OCI-LY7 (cell line): ENCODE results near the gene BAG5. TPM values are rescaled to one million over a fixed set of nuclear protein-coding genes. Genes with fewer than 3 reads are reported as not detected.
"Not testable (repeated sequence)": the region's sequence is repeated elsewhere in the genome, so short reads cannot be mapped to it uniquely, and the experiment has no call there.

ENCODE experiments used
- Bru-seq: library from RNA; stranded (reverse); fragments of 400-500 nt; gene quantifications from one replicate; lab custom pipeline; 2021; lab: Mats Ljungman, UMichigan
- BruChase-seq, 2 experiments: library from RNA; stranded (reverse); fragments of 400-500 nt; gene quantifications; one replicate each; lab custom pipeline; 2021; lab: Mats Ljungman, UMichigan
- BruUV-seq: library from RNA; stranded (reverse); fragments of 400-500 nt; replicated peaks from 2 replicates; lab custom pipeline; 2021; lab: Mats Ljungman, UMichigan
- CTCF ChIA-PET: fragments of 300-600 bp; sonication (Branson Sonifier 250); formaldehyde crosslinking; loops from one replicate; lab custom pipeline; 2022; ENCODE audit warnings: antibody characterized with exemption; ENCODE audit not compliant: unreplicated experiment; lab: Charles Lee
- POLR2A ChIA-PET: fragments of 300-600 bp; sonication (Branson Sonifier 250); formaldehyde crosslinking; loops from one replicate; lab custom pipeline; 2022; ENCODE audit warnings: antibody characterized with exemption; lab: Charles Lee
- DNase-seq: peaks from one replicate; pipeline ENCODE4 v3.0.0-alpha.2; 2015; ENCODE audit warnings: low spot score
- H2AFZ ChIP-seq: fragments of 200-600 bp; sonication (generic), shearing (Covaris generic); 2 replicates; pipeline ENCODE4 v1.6.1; 2014; ENCODE audit warnings: mild to moderate bottlenecking, antibody characterized with exemption, low read length, moderate library complexity
- H3K27ac ChIP-seq: fragments of 200-600 bp; sonication (generic); 2 replicates; pipeline ENCODE4 v1.5.1; 2014; ENCODE audit warnings: mixed run types, low read depth, mild to moderate bottlenecking, moderate library complexity, low read length, inconsistent platforms; ENCODE audit not compliant: poor library complexity, severe bottlenecking
- H3K36me3 ChIP-seq: fragments of 200-600 bp; sonication (generic); 2 replicates; pipeline ENCODE4 v1.6.1; 2014; ENCODE audit warnings: mild to moderate bottlenecking, antibody characterized with exemption, low read length, moderate library complexity, mixed read lengths; ENCODE audit not compliant: insufficient read depth
- H3K4me1 ChIP-seq: fragments of 200-600 bp; sonication (generic); 2 replicates; pipeline ENCODE4 v1.5.1; 2014; ENCODE audit warnings: mild to moderate bottlenecking, low read length; ENCODE audit not compliant: insufficient read depth, poor library complexity, severe bottlenecking
- H3K4me2 ChIP-seq: fragments of 200-600 bp; sonication (generic); 2 replicates; pipeline ENCODE4 v1.6.1; 2014; ENCODE audit warnings: mild to moderate bottlenecking, low read length
- H3K4me3 ChIP-seq: fragments of 200-600 bp; sonication (generic); 2 replicates; pipeline ENCODE4 v1.5.1; 2014; ENCODE audit warnings: mild to moderate bottlenecking, low read depth, low read length; ENCODE audit not compliant: poor library complexity, severe bottlenecking
- H3K79me2 ChIP-seq: fragments of 200-600 bp; sonication (generic); 2 replicates; pipeline ENCODE4 v1.6.1; 2016; ENCODE audit warnings: low read depth, mild to moderate bottlenecking, low read length, moderate library complexity, mixed read lengths; ENCODE audit not compliant: insufficient read depth
- H3K9me2 ChIP-seq: fragments of 200-600 bp; sonication (generic); 2 replicates; pipeline ENCODE4 v1.6.1; 2016; ENCODE audit warnings: mild to moderate bottlenecking, low read length, mixed read lengths; ENCODE audit not compliant: insufficient read depth
- H3K9me3 ChIP-seq: fragments of 200-600 bp; sonication (generic); 2 replicates; pipeline ENCODE4 v1.6.1; 2014; ENCODE audit warnings: mild to moderate bottlenecking, mixed run types, low read length, mixed read lengths
- H4K20me1 ChIP-seq: fragments of 200-600 bp; sonication (generic); 2 replicates; pipeline ENCODE4 v1.6.1; 2014; ENCODE audit warnings: mild to moderate bottlenecking, antibody characterized with exemption, low read length, moderate library complexity, mixed read lengths; ENCODE audit not compliant: insufficient read depth
- CTCF ChIP-seq: fragments of 200-600 bp; sonication (generic); conservative IDR thresholded peaks from 2 replicates; pipeline ENCODE4 v1.5.1; 2014; ENCODE audit warnings: mild to moderate bottlenecking, antibody characterized with exemption, low read length, moderate library complexity, mixed read lengths
- EZH2phosphoT487 ChIP-seq: fragments of 200-600 bp; sonication (generic); IDR thresholded peaks from 2 replicates; pipeline ENCODE4 v1.6.1; 2018; ENCODE audit warnings: low read depth, borderline replicate concordance, mild to moderate bottlenecking, mixed run types, antibody characterized with exemption, low read length, moderate library complexity, mixed read lengths
- intact Hi-C: fragments of 100-400 bp; cut with micrococcal nuclease; formaldehyde crosslinking; loops from one replicate; pipeline ENCODE4 v1.10.0; 2022; ENCODE audit not compliant: unreplicated experiment
- long read RNA-seq: library from polyadenylated mRNA; stranded (forward); transcript quantifications from one replicate; pipeline ENCODE4 v2.0.0, GENCODE V29; 2022
- total RNA-seq, 2 experiments: library from RNA; depleted of rRNA in 1 of 2; stranded (reverse); fragments of >200 nt in 1 of 2; shearing (Covaris generic) in 1 of 2; gene quantifications; 2 replicates each; pipeline ENCODE4 v1.2.3, GENCODE V29; 2014 to 2022

Gene BAG5
- 26.1 and 29.2 TPM in 2 replicates for total RNA-seq (2014; rRNA removed; shearing (Covaris generic))
- total RNA-seq (2022), result 36.3 and 38.7 TPM in 2 replicates
- percentile 94 among the genes with signal in this experiment for Bru-seq, nascent RNA
- percentile 95 among the genes with signal in this experiment for BruChase-seq, experiment 1, labeled RNA remaining after a 6-hour chase
- BruChase-seq, experiment 2, labeled RNA remaining after a 2-hour chase, result percentile 100 among the genes with signal in this experiment
- long read RNA-seq, full-length matches to known transcripts, result 29 of 41 reads
- long read RNA-seq, partial matches to known transcripts, result 0 of 41 reads
- long read RNA-seq, other reads (novel, unspliced or antisense), result 12 of 41 reads

- Histone ChIP-seq H3K4me1 (peaks cover 44% of the 10 kb centered on the region), H3K36me3 (peaks cover 39% of the 10 kb centered on the region), H3K27ac (peak within 1 kb of the TSS; percentile 71), H3K9me3 (no peaks in the 10 kb centered on the region), H3K4me3 (peak within 1 kb of the TSS; percentile 86), H2AFZ (peak within 1 kb of the TSS; percentile 92), H3K79me2 (peaks cover 93% of the 10 kb centered on the region), H4K20me1 (peaks cover 36% of the 10 kb centered on the region), H3K9me2 (no peaks in the 10 kb centered on the region), H3K4me2 (peak within 1 kb of the TSS; percentile 88)
- CTCF ChIA-PET, result interaction anchor here (1.4 kb wide), 1 partner anchor 127 kb away, joined by 4 read pairs; no protein-coding TSS in a partner anchor
- no peak for TF ChIP-seq CTCF
- TF ChIP-seq EZH2phosphoT487, result no peak
- no TSS peak for BruUV-seq
- intact Hi-C loops, result loop anchor here (5.0 to 10.0 kb wide), 5 partner anchors 45 to 352 kb away; partner anchors contain the start of genes KLC1 and PPP1R13B
- peak; percentile 90 for DNase-seq
- POLR2A ChIA-PET, result interaction anchor here (0.6 to 1.0 kb wide), 2 partner anchors 33 to 144 kb away, joined by 4 to 16 read pairs; no protein-coding TSS in a partner anchor
These were observed at the start of gene BAG5, which contains the start of gene COA8 for GRCh38 chr14:103562429-103563225. BAG5 (minus strand) TSS chr14:103562657; CDS start chr14:103561164, 1,493 bp downstream. COA8 (plus strand) TSS chr14:103562960; CDS start chr14:103563002, 42 bp downstream.

- ChIA-PET POLR2A (no interaction called here), CTCF (no interaction called here)
- Histone ChIP-seq H3K4me1 (peaks cover 14% of the 10 kb centered on the region), H3K27ac (no peak overlapping the region), H3K9me3 (peaks cover 7% of the 10 kb centered on the region; the same call in 1 of the 2 replicates), H4K20me1 (no peaks in the 10 kb centered on the region), H3K9me2 (no peaks in the 10 kb centered on the region), H3K4me3 (no peak overlapping the region), H3K79me2 (no peaks in the 10 kb centered on the region), H3K36me3 (no peaks in the 10 kb centered on the region), H2AFZ (no peak overlapping the region), H3K4me2 (no peak overlapping the region)
- TF ChIP-seq CTCF, result no peak
- no peak for TF ChIP-seq EZH2phosphoT487
- no TSS peak for BruUV-seq
- intact Hi-C loops, result no loop called here
- no peak for DNase-seq
These were observed 48.8 kb upstream of the BAG5 start for GRCh38 chr14:103611215-103611614.

- H3K36me3 ChIP-seq, intact Hi-C loops, H3K79me2 ChIP-seq, H4K20me1 ChIP-seq, DNase-seq, H3K27ac ChIP-seq, CTCF ChIA-PET, H3K4me2 ChIP-seq, H3K4me3 ChIP-seq, BruUV-seq, H3K9me2 ChIP-seq, H2AFZ ChIP-seq, H3K9me3 ChIP-seq: not testable (repeated sequence)
- peaks cover 14% of the 10 kb centered on the region for H3K4me1 ChIP-seq
- POLR2A ChIA-PET, result interaction anchor here (0.6 kb wide), 1 partner anchor 113 kb away, joined by 4 read pairs; no protein-coding TSS in a partner anchor
These were observed 46.6 kb upstream of the BAG5 start for GRCh38 chr14:103609081-103609480.
